Stimulated activated naive CD4-positive, alpha-beta T cell (primary cell): ENCODE data around the gene CA5A.
A peak's percentile ranks its signal among the peaks of the same experiment; 100 is the strongest.
"Not testable (repeated sequence)": the region's sequence is repeated elsewhere in the genome, so short reads cannot be mapped to it uniquely, and the experiment has no call there.

Experiments
- DNase-seq, 6 experiments: peaks; one replicate each; lab custom pipeline; 2025; lab: John Stamatoyannopoulos, UW

The CA5A gene

GRCh38 chr16:87865902-87866555, 70.3 kb downstream of the CA5A start:
- peak in 3 of 6 experiments; percentile 12 to 20 (median 18) for DNase-seq

GRCh38 chr16:87864331-87864989, 71.9 kb downstream of the CA5A start:
- no peak for DNase-seq

DNA sequence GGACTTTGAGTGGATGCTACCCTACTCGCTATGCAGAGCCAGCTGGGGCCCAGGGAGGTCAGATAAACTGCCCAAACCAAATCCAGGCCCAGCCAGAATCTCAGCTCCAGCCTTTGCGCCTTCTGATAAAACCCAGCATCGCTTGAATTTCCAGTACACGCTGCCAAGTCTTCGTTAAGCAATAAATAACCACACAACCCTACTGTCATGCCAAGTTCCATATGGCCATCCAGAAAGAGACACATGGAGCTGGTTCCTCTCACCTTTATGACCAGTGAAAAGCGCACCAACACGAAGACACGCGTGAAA, 73.0 kb downstream of the CA5A start:
- DNase-seq = not testable (repeated sequence)

DNA sequence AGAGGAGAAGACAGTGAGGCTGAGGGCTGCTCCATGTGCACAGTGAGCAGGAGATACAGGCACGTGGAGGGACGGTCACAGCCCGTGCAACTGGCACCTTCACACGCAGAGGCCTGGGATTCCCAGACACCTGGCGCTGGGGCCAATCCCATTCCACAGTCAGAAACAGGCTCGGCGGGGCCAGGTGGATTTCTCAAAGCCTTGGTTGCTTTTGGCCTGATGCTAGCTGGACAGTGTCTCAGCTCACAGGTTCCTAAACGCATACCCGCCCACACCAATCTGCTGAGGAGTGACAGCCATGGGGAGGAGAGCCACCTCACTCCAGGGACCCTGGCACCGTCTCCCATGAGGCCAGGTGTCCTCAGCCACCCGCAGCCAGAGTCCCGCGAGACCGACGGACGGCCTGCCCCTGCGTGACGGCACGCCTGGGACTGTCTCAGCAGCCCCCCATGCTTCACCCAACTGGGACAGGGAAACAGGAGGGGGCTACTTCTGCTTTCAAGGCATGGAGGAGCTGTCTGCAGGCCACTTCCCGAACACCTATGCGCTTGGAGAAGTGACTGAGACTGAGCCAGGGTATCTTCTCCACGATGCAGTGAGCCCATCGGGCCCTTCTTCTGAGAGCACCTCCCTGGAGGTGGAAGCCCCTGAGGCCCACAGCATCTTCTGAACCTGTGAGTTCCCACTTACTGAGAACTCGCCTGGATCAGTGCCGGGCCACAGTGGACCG, 73.6 kb downstream of the CA5A start:
- DNase-seq = not testable (repeated sequence)

DNA sequence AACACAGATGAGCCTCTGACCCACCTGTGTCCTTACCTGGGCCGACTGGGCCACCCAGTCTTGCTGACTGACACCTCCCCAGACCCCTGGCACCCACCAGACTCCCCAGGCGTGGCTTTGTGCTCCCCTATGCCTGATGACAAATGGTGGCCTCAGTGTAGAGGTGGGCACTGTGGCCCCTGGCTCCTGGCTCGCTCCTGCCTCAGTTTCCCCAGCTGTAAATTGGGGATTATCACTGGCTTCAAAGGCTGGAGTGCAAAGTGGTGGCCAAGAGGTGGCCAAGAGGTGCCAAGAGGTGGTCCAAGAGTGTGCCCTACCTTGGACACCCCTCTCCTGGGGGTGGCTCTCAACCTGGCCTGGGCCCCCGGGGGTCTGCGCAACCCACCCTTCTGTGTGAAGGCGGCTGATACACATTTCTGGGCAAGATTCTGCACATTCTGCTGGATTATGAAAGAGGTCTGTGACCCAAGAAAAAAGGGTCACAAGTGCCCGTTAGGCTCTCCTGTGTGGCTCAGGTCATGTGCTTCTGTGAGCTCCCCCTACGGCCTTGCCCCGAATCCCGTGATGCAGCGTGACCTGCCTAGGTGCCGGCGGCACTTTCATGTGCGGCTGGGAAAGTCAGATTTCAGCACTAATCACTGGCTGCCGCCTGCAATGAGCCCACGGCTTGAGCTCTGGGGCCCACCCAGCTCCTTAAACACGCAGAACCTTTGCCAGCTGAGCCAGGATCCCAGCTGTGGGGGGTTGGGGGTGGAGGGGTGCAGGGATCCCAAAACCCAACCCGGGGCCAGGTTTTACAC, 74.8 kb downstream of the CA5A start:
- DNase-seq = not testable (repeated sequence)

DNA sequence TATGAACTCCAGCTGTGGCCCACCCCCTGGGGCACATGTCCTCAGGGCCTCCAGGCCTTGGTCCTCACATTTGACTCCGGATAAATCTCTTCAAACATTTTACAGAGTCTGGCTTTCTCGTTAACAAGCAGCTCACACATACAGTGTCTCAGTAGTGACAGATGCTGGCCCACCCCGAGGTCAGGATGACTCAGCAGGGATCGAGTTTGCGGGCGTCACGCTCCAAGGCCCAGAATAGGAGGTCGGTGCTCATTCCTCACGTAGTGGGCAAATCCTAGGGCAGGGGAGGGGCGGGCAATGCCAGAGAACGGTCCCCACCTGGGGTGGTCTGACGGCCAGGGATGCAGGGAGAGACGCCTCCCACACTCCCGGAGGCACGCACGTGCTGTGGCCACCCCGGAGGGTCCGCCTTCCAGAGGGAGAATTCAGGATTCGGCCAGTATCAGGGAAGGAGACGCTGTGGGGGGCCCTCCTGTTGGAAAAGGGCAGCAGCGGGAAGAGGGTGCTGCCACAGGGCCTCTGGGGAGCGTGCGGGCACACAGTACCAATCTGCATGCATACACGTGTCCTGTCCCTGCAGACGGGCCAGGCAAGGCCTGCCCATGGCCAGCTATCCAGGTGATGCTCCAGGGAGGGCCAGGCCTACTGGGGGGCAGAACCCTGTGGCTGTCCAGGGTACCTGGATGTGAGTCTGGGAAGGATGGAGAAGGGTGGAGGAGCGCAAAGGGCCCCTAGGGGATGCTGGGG, 75.6 kb downstream of the CA5A start:
- no peak for DNase-seq

DNA sequence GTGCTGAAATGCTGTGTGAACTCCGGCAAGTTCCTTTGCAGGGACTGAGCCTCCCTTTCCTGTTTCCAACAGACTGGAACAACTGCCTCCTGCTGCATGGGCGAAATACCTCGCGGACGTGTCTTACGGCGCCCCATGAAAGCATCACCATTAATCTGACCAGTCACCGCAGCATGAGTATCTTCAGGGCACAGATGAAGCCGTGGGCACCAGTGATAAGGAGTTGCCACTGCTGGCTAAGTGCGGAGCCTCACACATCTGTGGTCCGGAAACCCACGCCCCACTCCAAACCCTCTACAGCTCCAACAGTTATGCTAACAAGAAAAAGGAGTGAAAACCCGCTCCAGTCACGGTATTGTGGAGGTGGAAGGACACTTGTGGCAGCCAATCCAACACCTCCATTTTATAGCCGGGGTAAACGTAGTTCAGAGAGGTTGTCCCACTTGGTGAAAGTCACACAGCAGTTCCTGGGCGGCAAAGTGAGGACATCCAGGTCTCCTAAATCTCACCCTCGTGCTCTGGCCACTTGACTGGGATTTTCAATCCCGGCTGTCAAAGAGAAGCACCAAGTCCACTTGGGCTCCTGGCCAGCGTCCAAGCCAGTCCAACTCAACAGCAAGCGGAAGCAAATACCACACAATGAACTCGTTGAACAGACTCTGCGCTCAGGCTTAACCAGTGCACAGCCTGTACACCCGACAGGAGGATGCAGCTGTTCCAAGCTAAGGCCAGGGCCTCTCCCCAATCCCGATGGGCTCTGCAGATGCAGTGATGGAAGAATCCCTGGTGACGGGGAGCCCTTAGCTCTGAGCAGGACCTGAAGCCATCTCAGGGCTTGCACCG, 78.0 kb downstream of the CA5A start:
- DNase-seq = not testable (repeated sequence)

DNA sequence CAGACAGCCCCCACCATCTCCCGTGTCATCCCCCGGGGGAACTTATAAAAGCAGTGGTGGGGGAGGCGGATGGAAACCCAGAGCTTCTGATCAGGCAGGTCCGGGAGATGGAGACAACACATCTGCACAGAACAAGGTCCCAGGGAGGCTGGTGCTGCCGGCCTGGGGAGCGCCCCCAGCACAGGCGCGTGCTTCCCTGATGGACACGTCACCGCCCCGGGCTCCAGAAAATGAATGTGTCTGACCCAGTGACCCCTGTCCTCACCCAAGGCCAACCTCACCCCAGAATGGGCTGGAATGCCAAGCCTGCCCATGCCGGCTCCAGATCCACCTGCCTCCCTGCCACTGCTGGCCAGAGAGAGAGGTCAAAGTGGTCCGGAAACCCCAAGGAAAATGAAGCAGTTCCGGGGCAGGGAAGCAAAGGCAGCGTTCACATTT, 79.5 kb downstream of the CA5A start:
- DNase-seq = no peak

DNA sequence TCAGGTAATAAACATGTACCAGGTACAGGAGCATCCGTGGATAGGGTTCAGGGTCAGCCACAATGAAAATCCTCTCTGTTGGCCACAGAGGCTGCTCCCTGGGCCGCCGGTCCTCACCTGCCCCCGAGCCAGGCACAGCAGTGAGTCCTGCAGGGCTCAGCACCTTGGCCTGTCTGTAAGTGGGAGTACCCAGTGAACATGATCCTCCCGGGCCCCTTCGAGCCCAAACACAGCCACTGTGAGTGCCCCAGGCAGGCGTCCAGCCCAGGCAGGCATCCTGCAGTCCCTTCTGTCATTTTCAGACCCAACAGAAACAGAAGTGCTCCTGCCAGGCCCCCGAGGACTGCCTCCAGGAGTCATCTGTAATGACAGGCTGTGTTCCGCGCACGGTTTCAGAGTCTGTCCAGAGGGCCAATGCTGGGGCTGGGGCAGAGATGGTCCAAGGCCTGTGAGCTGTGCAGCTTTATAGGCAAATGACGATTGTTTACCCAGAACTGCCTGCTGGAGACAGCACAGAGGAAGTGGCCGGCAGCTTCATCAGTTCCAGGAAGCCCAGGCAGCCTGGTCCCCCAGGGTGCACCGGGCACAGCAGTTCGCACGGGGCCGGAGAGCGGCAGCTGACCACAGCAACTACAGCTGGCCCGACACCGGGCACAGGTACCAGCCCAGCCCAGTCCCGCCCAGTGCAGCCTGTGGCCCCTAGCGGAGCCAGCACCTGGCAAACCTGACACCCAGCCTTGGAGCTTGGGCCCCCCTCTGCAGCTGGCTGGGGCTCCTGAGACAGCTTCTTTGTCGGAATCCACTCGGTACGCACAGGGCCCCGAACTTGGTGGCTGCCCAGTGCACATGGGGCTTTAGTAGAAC, 80.2 kb downstream of the CA5A start:
- peak in 1 of 6 experiments; percentile 9 for DNase-seq

DNA sequence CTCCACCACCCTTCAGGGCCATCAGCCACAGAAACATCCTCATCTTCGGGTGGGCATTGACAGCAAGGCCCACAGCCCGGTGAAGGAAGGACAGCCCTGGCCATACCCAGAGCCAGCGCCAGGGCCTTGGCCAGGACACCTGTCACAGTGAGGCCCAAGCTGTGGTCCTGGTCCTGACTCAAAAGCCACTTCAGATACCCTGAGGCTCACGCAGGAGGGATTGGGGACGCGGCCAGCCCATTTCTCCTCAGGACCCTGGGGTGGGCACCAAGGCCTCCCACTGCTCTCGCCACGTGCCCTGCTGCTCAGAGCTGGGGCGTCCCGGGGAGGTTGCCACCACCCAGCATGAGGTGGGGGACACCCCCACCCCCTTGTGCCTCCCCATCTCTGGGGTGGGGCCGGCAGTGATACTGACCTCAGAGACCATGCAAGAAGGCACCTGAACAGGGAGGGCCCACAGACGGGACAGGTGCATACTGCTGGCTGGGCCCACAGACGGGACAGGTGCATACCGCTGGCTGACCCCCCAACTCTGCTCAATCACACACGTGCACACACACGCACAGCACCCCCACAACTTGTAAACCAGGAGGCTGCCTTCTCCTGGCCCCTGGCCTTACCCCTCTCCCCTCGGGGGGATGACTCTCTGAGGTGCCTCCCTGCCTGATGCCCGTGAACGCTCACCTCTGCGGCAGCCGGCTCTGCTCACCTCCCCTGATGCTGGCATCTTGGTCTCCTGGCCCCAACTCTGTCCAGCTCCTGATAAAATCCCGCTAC, 81.2 kb downstream of the CA5A start:
- DNase-seq = no peak

- DNase-seq = no peak
These were observed 82.0 kb downstream of the CA5A start for GRCh38 chr16:87854053-87854906.

GRCh38 chr16:87853411-87854052, 82.8 kb downstream of the CA5A start:
- DNase-seq = peak; percentile 31 to 70 (median 50)

DNA sequence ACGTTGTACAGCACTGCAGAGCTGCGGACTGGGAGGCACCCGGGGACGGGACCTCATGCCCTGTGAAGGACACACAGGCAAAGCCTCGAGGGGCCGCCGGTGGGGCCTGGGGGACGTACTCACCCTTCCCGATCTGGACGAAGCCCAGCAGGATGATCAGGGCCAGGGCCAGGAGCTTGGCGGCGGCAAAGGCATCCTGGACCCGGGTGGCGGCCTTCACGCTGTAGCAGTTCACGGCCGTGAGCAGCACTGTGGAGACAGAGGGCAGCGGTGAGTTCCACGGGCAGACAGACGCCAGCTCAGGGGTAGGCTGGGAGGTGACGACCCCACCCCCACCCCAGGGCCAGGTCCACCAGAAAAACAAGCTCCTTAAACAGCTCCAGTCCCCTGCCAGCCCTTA, 84.7 kb downstream of the CA5A start:
- DNase-seq = no peak

- DNase-seq = no peak
These were observed 85.2 kb downstream of the CA5A start for GRCh38 chr16:87851141-87851587.

GRCh38 chr16:87850009-87851006, 86.0 kb downstream of the CA5A start:
- peak; percentile 48 to 80 (median 74) for DNase-seq

DNA sequence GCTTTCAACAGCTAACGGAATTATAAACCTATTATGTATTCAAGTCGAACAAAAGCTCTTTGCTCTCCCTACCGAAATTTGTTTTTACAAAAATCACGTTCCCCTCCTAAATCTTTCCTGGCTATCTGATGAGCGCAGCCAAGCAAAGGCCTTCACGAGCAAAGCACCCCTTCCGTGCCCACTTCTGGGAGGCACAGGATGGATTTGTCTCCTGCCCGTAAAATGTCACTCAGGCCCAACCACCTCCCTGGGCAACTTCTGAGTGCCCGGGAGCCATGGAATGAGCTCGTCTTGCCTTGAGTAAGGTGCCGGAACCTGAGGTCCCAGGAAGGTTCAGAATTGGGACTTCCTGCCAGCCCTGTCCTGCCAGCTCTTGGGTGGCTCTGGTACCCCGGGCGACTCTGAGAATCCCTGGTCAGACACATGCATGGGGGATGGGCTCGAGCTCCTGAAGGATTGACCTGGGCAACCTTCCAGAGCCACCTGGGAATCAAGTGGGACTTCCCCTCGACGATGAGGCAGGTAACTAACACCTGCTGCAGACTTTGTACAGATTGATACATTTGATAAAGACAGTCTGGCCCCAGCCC, 86.8 kb downstream of the CA5A start:
- DNase-seq = no peak
